OCI-LY7 (cell line): ENCODE data around the gene GADD45A. TPM values are rescaled to one million over a fixed set of nuclear protein-coding genes. Genes with fewer than 3 reads are reported as not detected.

Experiments
- BruUV-seq: library from RNA; stranded (reverse); fragments of 400-500 nt; replicated peaks from 2 replicates; lab custom pipeline; 2021; lab: Mats Ljungman, UMichigan
- CTCF ChIA-PET: fragments of 300-600 bp; sonication (Branson Sonifier 250); formaldehyde crosslinking; loops from one replicate; lab custom pipeline; 2022; ENCODE audit warnings: antibody characterized with exemption; ENCODE audit not compliant: unreplicated experiment; lab: Charles Lee
- POLR2A ChIA-PET: fragments of 300-600 bp; sonication (Branson Sonifier 250); formaldehyde crosslinking; loops from one replicate; lab custom pipeline; 2022; ENCODE audit warnings: antibody characterized with exemption; lab: Charles Lee
- DNase-seq: peaks from one replicate; pipeline ENCODE4 v3.0.0-alpha.2; 2015; ENCODE audit warnings: low spot score
- H2AFZ ChIP-seq: fragments of 200-600 bp; sonication (generic), shearing (Covaris generic); 2 replicates; pipeline ENCODE4 v1.6.1; 2014; ENCODE audit warnings: mild to moderate bottlenecking, antibody characterized with exemption, low read length, moderate library complexity
- H3K27ac ChIP-seq: fragments of 200-600 bp; sonication (generic); 2 replicates; pipeline ENCODE4 v1.5.1; 2014; ENCODE audit warnings: mixed run types, low read depth, mild to moderate bottlenecking, moderate library complexity, low read length, inconsistent platforms; ENCODE audit not compliant: poor library complexity, severe bottlenecking
- H3K36me3 ChIP-seq: fragments of 200-600 bp; sonication (generic); 2 replicates; pipeline ENCODE4 v1.6.1; 2014; ENCODE audit warnings: mild to moderate bottlenecking, antibody characterized with exemption, low read length, moderate library complexity, mixed read lengths; ENCODE audit not compliant: insufficient read depth
- H3K4me1 ChIP-seq: fragments of 200-600 bp; sonication (generic); 2 replicates; pipeline ENCODE4 v1.5.1; 2014; ENCODE audit warnings: mild to moderate bottlenecking, low read length; ENCODE audit not compliant: insufficient read depth, poor library complexity, severe bottlenecking
- H3K4me2 ChIP-seq: fragments of 200-600 bp; sonication (generic); 2 replicates; pipeline ENCODE4 v1.6.1; 2014; ENCODE audit warnings: mild to moderate bottlenecking, low read length
- H3K4me3 ChIP-seq: fragments of 200-600 bp; sonication (generic); 2 replicates; pipeline ENCODE4 v1.5.1; 2014; ENCODE audit warnings: mild to moderate bottlenecking, low read depth, low read length; ENCODE audit not compliant: poor library complexity, severe bottlenecking
- H3K79me2 ChIP-seq: fragments of 200-600 bp; sonication (generic); 2 replicates; pipeline ENCODE4 v1.6.1; 2016; ENCODE audit warnings: low read depth, mild to moderate bottlenecking, low read length, moderate library complexity, mixed read lengths; ENCODE audit not compliant: insufficient read depth
- H3K9me2 ChIP-seq: fragments of 200-600 bp; sonication (generic); 2 replicates; pipeline ENCODE4 v1.6.1; 2016; ENCODE audit warnings: mild to moderate bottlenecking, low read length, mixed read lengths; ENCODE audit not compliant: insufficient read depth
- H3K9me3 ChIP-seq: fragments of 200-600 bp; sonication (generic); 2 replicates; pipeline ENCODE4 v1.6.1; 2014; ENCODE audit warnings: mild to moderate bottlenecking, mixed run types, low read length, mixed read lengths
- H4K20me1 ChIP-seq: fragments of 200-600 bp; sonication (generic); 2 replicates; pipeline ENCODE4 v1.6.1; 2014; ENCODE audit warnings: mild to moderate bottlenecking, antibody characterized with exemption, low read length, moderate library complexity, mixed read lengths; ENCODE audit not compliant: insufficient read depth
- CTCF ChIP-seq: fragments of 200-600 bp; sonication (generic); conservative IDR thresholded peaks from 2 replicates; pipeline ENCODE4 v1.5.1; 2014; ENCODE audit warnings: mild to moderate bottlenecking, antibody characterized with exemption, low read length, moderate library complexity, mixed read lengths
- EZH2phosphoT487 ChIP-seq: fragments of 200-600 bp; sonication (generic); IDR thresholded peaks from 2 replicates; pipeline ENCODE4 v1.6.1; 2018; ENCODE audit warnings: low read depth, borderline replicate concordance, mild to moderate bottlenecking, mixed run types, antibody characterized with exemption, low read length, moderate library complexity, mixed read lengths
- intact Hi-C: fragments of 100-400 bp; cut with micrococcal nuclease; formaldehyde crosslinking; loops from one replicate; pipeline ENCODE4 v1.10.0; 2022; ENCODE audit not compliant: unreplicated experiment
- total RNA-seq, 2 experiments: library from RNA; depleted of rRNA in 1 of 2; stranded (reverse); fragments of >200 nt in 1 of 2; shearing (Covaris generic) in 1 of 2; gene quantifications; 2 replicates each; pipeline ENCODE4 v1.2.3, GENCODE V29; 2014 to 2022

The GADD45A gene
- total RNA-seq, 2 experiments from 2014 or later = 46.8 to 48.6 TPM

- ChIA-PET CTCF (no interaction called here), POLR2A (no interaction called here)
- no peaks in the 10 kb centered on the region for H3K4me1 ChIP-seq
- H3K36me3 ChIP-seq = no peaks in the 10 kb centered on the region
- no peaks in the 10 kb centered on the region for H3K9me3 ChIP-seq
- H3K4me3 ChIP-seq = no peak overlapping the region
- 0 out of 2 replicates have a peak, but pooled peaks have one; percentile 12 for TF ChIP-seq CTCF
- no peak for TF ChIP-seq EZH2phosphoT487
- no peak overlapping the region for H2AFZ ChIP-seq
- BruUV-seq = no TSS peak
- H3K79me2 ChIP-seq = no peaks in the 10 kb centered on the region
- no peaks in the 10 kb centered on the region for H4K20me1 ChIP-seq
- no peaks in the 10 kb centered on the region for H3K9me2 ChIP-seq
- H3K27ac ChIP-seq = no peak overlapping the region
- DNase-seq = no peak
- no peak overlapping the region for H3K4me2 ChIP-seq
- intact Hi-C loops = no loop called here
These were observed 36.2 kb upstream of the GADD45A start for GRCh38 chr1:67648582-67649326.

- no peak for DNase-seq
- no peak overlapping the region for H2AFZ ChIP-seq
- no peaks in the 10 kb centered on the region for H3K9me2 ChIP-seq
- H3K9me3 ChIP-seq = no peaks in the 10 kb centered on the region
- H3K27ac ChIP-seq = no peak overlapping the region
- H3K4me1 ChIP-seq = no peaks in the 10 kb centered on the region
- no peaks in the 10 kb centered on the region for H4K20me1 ChIP-seq
- ChIA-PET POLR2A (no interaction called here), CTCF (no interaction called here)
- TF ChIP-seq CTCF (no peak), EZH2phosphoT487 (no peak)
- no peak overlapping the region for H3K4me2 ChIP-seq
- intact Hi-C loops = no loop called here
- H3K4me3 ChIP-seq = no peak overlapping the region
- no peaks in the 10 kb centered on the region for H3K79me2 ChIP-seq
- no peaks in the 10 kb centered on the region for H3K36me3 ChIP-seq
- no TSS peak for BruUV-seq
These were observed 34.9 kb upstream of the GADD45A start for GRCh38 chr1:67650061-67650460.

- TF ChIP-seq EZH2phosphoT487 (no peak), CTCF (no peak)
These were observed 34.0 kb upstream of the GADD45A start for GRCh38 chr1:67651031-67651430.

More at GRCh38 chr1:67651031-67651430, 34.0 kb upstream of the GADD45A start:
- H3K27ac ChIP-seq = no peak overlapping the region
- DNase-seq = no peak
- H3K36me3 ChIP-seq = no peaks in the 10 kb centered on the region
- BruUV-seq = no TSS peak
- H3K4me1 ChIP-seq = no peaks in the 10 kb centered on the region
- intact Hi-C loops = no loop called here
- H3K9me2 ChIP-seq = no peaks in the 10 kb centered on the region
- H3K9me3 ChIP-seq = no peaks in the 10 kb centered on the region
- H4K20me1 ChIP-seq = no peaks in the 10 kb centered on the region
- H3K4me2 ChIP-seq = no peak overlapping the region
- ChIA-PET POLR2A (interaction anchor here (0.5 kb wide), 1 partner anchor 35 kb away, joined by 3 read pairs; no protein-coding TSS in a partner anchor), CTCF (no interaction called here)
- H2AFZ ChIP-seq = no peak overlapping the region
- no peaks in the 10 kb centered on the region for H3K79me2 ChIP-seq
- no peak overlapping the region for H3K4me3 ChIP-seq
